Adrenal gland (tissue), 12 donors: ENCODE results near the gene AGAP1. TPM values are rescaled to one million over a fixed set of nuclear protein-coding genes. Genes with fewer than 3 reads are reported as not detected.

Source experiments
- DNase-seq, 7 donors: peaks; one replicate each; pipeline ENCODE4 v3.0.0-alpha.2; 2019 to 2020
- H3K27ac ChIP-seq, 5 donors: fragments of 200-600 bp; sonication (generic) in 4 of 5; 1 replicate in 3 of 5; 2 replicates in 2 of 5; pipeline versions ENCODE4 v1.5.1 to v1.8.0; 2016 to 2020; ENCODE audit warnings: mild to moderate bottlenecking in 1 of 5
- H3K27me3 ChIP-seq: fragments of 200-600 bp; 2 replicates; pipeline ENCODE4 v1.8.0; 2021
- H3K36me3 ChIP-seq, 2 donors: fragments of 200-600 bp; replicated peaks in 1 of 2; 1 replicate in 1 of 2; 2 replicates in 1 of 2; pipeline versions ENCODE4 v1.5.1 to v1.8.0; 2018 to 2022
- H3K4me1 ChIP-seq, 2 donors: fragments of 200-600 bp; replicated peaks in 1 of 2; 1 replicate in 1 of 2; 2 replicates in 1 of 2; pipeline versions ENCODE4 v1.5.1 to v1.8.0; 2018 to 2021
- H3K4me3 ChIP-seq, 4 donors: fragments of 200-600 bp; sonication (generic) in 3 of 4; one replicate each; pipeline ENCODE4 v1.5.1; 2016 to 2018
- H3K9me3 ChIP-seq, 3 donors: fragments of 200-600 bp; sonication (generic) in 1 of 3; replicated peaks in 1 of 3; 1 replicate in 2 of 3; 2 replicates in 1 of 3; pipeline versions ENCODE4 v1.5.1 to v1.8.0; 2016 to 2021
- POLR2A ChIP-seq, 2 donors: fragments of 450-650 bp; IDR thresholded peaks; one replicate each; pipeline ENCODE4 v1.6.1; 2017; ENCODE audit warnings: antibody characterized with exemption in 2 of 2, mild to moderate bottlenecking in 2 of 2, moderate library complexity in 1 of 2
- WGBS, 4 donors: extraction: QIAGEN DNeasy Blood & Tissue Kit in 2 of 4; methylation state at CpG; one replicate each; pipeline versions ENCODE4 v1.1.5 to v1.1.7; 2013 to 2017; 5-methylcytosine and 5-hydroxymethylcytosine counted together
- intact Hi-C, 2 donors: fragments of 100-400 bp; cut with DNase I; formaldehyde crosslinking; loops; one replicate each; pipeline versions ENCODE4 v1.14.1 to v1.15.0; 2022 to 2023
- polyA plus RNA-seq, 3 donors: library from polyadenylated mRNA; stranded (reverse); fragments of 200-250 nt in 2 of 3; fragments of 350-450 nt in 1 of 3; fragmentation: Illumina TruSeq in 1 of 3; extraction: RNeasy Lipid Tissue Mini Kit (QIAGEN cat#74804) in 1 of 3; gene quantifications; one replicate each; pipeline ENCODE4 v1.2.3, GENCODE V29; 2013 to 2014
- total RNA-seq, 9 donors: library from RNA; depleted of rRNA in 4 of 9; stranded (reverse); fragments of >200 nt in 4 of 9; fragments of 120-200 nt in 1 of 9; fragmentation: NEBNext Ultra II Directional in 1 of 9; extraction: Animal tissue kit (Norgen Biotek cat#: 25700) in 1 of 9; gene quantifications; one replicate each; pipeline versions ENCODE4 v1.1.0 to v1.2.4, GENCODE V29; 2013 to 2023
- TF ChIP-seq, protein P1 (sequence below), 6 experiments: fragments of 450-650 bp in 4 of 6; fragments of 200-600 bp in 2 of 6; sonication (generic) in 1 of 6; IDR thresholded peaks; 1 replicate in 5 of 6; 2 replicates in 1 of 6; pipeline versions ENCODE4 v1.5.1 to v1.8.0; 2016 to 2021; ENCODE audit warnings: antibody characterized with exemption in 6 of 6, mild to moderate bottlenecking in 2 of 6, moderate library complexity in 1 of 6
- donor health status: healthy with polysubstance abuse.
- donor health status: Bipolar disorder and iron deficiency.
- donor health status: DM: yes; HTN: yes; CAD: no.
- donor health status: DM: no; HTN: no; CAD: no.
- donor health status: DM: no; HTN: no; CAD: no.
- donor health status: DM: yes; HTN: yes; CAD: no.

AGAP1 gene
- total and polyA plus RNA-seq, 12 donors = 5.3 to 29.6 (median 17.7) TPM

DNA sequence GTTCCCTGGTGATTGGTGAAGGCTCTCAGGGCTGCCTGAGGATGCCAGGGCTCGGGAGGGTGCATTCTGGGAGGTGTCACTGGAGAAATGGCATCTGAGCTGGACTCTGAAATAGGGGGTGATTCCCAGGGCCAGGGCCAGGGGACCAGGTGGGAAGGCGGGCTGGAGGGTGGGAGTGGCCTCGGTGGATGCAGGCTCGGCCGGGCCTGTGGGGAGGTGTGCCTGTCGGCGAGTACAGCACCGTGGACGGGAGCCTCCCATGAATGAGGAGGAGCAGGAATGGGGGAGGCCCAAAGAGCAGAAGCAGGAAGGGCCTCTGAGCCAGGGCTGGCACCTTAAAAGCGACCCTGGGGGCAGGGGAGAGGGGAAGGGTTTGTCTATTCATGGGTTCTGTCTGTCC, 557.5 kb downstream of the AGAP1 start:
- no peak for DNase-seq
- H3K4me1 ChIP-seq = no peaks in the 10 kb centered on the region
- H3K36me3 ChIP-seq = no peaks in the 10 kb centered on the region
- H3K27ac ChIP-seq = no peak overlapping the region
- H3K4me3 ChIP-seq = no peak overlapping the region
- no peak for TF ChIP-seq POLR2A (IDR thresholded peaks at IDR 0.05)
- TF ChIP-seq, protein P1, sequence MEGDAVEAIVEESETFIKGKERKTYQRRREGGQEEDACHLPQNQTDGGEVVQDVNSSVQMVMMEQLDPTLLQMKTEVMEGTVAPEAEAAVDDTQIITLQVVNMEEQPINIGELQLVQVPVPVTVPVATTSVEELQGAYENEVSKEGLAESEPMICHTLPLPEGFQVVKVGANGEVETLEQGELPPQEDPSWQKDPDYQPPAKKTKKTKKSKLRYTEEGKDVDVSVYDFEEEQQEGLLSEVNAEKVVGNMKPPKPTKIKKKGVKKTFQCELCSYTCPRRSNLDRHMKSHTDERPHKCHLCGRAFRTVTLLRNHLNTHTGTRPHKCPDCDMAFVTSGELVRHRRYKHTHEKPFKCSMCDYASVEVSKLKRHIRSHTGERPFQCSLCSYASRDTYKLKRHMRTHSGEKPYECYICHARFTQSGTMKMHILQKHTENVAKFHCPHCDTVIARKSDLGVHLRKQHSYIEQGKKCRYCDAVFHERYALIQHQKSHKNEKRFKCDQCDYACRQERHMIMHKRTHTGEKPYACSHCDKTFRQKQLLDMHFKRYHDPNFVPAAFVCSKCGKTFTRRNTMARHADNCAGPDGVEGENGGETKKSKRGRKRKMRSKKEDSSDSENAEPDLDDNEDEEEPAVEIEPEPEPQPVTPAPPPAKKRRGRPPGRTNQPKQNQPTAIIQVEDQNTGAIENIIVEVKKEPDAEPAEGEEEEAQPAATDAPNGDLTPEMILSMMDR (IDR thresholded peaks at IDR 0.05) = no peak
- no peaks in the 10 kb centered on the region for H3K27me3 ChIP-seq
- no peaks in the 10 kb centered on the region for H3K9me3 ChIP-seq
- intact Hi-C loops = no loop called here
- WGBS, 4 donors = 73 to 78% (median 75%) methylated on average over 9 to 10 of the region's 10 CpGs

DNA sequence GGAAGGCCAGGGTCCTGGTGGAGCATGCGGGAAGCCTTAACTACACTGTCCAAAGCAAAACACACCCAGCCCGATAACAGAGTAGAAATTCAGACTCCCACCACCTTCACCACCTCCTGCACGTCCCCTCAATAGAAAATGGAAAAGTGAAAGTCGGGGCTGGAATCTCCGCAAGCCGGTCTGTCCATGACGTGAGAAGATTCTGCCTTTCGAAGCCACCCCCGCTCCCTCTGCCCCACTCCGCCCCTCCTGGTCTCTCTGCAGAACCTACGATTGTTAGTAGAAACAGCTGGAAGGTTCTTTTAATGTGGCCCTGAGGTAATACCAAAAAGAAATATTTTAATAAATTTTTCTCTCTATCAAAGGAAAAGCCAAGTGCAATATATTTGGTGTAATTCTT, 558.0 kb downstream of the AGAP1 start:
- no peaks in the 10 kb centered on the region for H3K9me3 ChIP-seq
- no peak overlapping the region for H3K4me3 ChIP-seq
- intact Hi-C loops = no loop called here
- no peaks in the 10 kb centered on the region for H3K27me3 ChIP-seq
- TF ChIP-seq POLR2A (IDR thresholded peaks at IDR 0.05) = no peak
- TF ChIP-seq, protein P1 (IDR thresholded peaks at IDR 0.05) = no peak
- H3K36me3 ChIP-seq = no peaks in the 10 kb centered on the region
- DNase-seq = no peak
- no peaks in the 10 kb centered on the region for H3K4me1 ChIP-seq
- 82 to 95% (median 90%) methylated on average over 11 of the region's 11 CpGs for WGBS, 4 donors
- no peak overlapping the region for H3K27ac ChIP-seq

DNA sequence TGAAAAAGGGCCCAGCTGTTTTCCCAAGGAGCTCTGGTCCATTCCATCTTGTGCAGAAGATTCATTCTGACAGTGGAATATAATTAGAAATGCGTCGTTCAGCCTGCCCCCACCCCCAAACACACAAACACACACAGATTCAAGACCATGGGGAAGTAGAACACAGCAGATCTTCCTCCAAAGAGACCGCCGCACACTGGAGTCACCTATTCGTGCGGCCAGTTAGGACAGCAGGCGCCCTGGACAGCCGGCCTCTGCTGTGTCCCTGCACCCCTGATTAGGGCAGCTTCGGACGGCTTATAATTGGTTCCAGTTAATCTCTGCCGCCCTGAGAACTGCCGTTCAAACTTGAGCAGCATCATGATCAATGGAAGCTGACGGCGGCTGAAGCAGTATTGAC, 558.4 kb downstream of the AGAP1 start:
- no peaks in the 10 kb centered on the region for H3K4me1 ChIP-seq
- H3K9me3 ChIP-seq = no peaks in the 10 kb centered on the region
- H3K27me3 ChIP-seq = no peaks in the 10 kb centered on the region
- TF ChIP-seq, protein P1 (IDR thresholded peaks at IDR 0.05) = no peak
- no peak for TF ChIP-seq POLR2A (IDR thresholded peaks at IDR 0.05)
- H3K4me3 ChIP-seq = no peak overlapping the region
- H3K36me3 ChIP-seq = no peaks in the 10 kb centered on the region
- no peak overlapping the region for H3K27ac ChIP-seq
- intact Hi-C loops = no loop called here
- DNase-seq = no peak
- WGBS, 4 donors = 92 to 95% (median 95%) methylated on average over 14 of the region's 14 CpGs

DNA sequence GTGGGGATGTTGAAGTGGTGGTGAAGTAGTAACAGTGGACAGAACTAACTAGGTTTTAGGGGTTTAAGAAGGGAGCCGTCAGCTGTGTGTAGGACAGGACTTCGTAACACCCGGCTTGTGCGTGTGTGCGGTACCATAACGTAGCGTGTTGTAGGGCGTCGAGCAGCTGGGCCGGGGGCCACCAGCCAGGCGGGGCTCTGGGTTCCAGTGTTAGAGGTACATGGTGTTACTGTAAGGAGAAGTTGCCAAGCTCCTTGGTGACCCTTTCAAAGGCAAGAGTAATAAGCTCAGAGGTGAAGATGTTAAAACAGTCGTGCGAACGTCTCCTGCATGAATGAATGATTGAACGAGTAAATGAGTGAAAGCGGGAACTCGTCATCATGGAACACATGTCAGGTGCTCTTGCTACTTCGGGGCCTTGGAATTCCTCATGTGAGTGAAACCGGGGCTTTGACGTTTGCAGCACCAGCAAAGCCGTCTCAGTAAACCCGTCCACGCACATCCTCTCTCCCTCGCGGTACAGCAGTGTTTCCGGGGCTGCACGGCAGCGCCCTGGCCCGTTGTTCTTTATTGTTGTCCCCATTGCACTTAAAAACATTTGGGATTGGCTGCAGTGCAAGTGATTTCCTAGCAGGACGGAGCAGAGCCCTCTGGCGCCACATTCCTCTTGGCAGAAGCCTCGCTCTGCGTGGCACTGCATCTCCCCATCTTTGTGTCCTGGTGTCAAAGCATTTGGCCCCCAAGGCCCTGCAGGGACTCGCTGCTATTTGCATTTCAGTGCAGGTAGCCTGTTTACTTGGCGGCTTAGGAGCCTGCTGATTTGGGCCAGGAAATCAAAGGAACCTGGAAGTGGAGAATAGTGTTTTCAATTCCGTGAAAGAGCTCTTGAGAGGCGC, 559.3 kb downstream of the AGAP1 start:
- no peaks in the 10 kb centered on the region for H3K36me3 ChIP-seq
- no peaks in the 10 kb centered on the region for H3K9me3 ChIP-seq
- H3K4me1 ChIP-seq = no peaks in the 10 kb centered on the region
- H3K27me3 ChIP-seq = no peaks in the 10 kb centered on the region
- TF ChIP-seq, protein P1 (IDR thresholded peaks at IDR 0.05) = no peak
- TF ChIP-seq POLR2A (IDR thresholded peaks at IDR 0.05) = no peak
- intact Hi-C loops = no loop called here
- WGBS, 4 donors = 83 to 86% (median 85%) methylated on average over 31 to 37 of the region's 37 CpGs
- H3K27ac ChIP-seq = no peak overlapping the region
- DNase-seq = no peak
- H3K4me3 ChIP-seq = no peak overlapping the region
